Keratinocyte (primary cell): ENCODE results near the gene SULT2B1. TPM values are rescaled to one million over a fixed set of nuclear protein-coding genes. Genes with fewer than 3 reads are reported as not detected.
"Not testable (repeated sequence)": the region's sequence is repeated elsewhere in the genome, so short reads cannot be mapped to it uniquely, and the experiment has no call there.

Experiments used
- DNase-seq: peaks from one replicate; pipeline ENCODE4 v3.0.0-alpha.2; 2011; ENCODE audit warnings: low read depth, missing footprints, low spot score
- FAIRE-seq: peaks from 2 replicates; lab custom pipeline; 2011; peaks lifted over from hg19 to GRCh38; lab: Jason Lieb, UNC
- H2AFZ ChIP-seq: 2 replicates; pipeline ENCODE4 v1.6.0; 2012; ENCODE audit warnings: low read length, control low read depth, inconsistent platforms; ENCODE audit not compliant: control insufficient read depth
- H3K27ac ChIP-seq: 2 replicates; pipeline ENCODE4 v1.5.1; 2011; ENCODE audit warnings: low read length; ENCODE audit not compliant: control insufficient read depth, insufficient read depth
- H3K27me3 ChIP-seq: 3 replicates; pipeline ENCODE4 v1.6.0; 2011; ENCODE audit warnings: low read length; ENCODE audit not compliant: control insufficient read depth, insufficient read depth; ENCODE audit errors: extremely low read depth
- H3K36me3 ChIP-seq, 2 experiments: 2 replicates in 1 of 2; 3 replicates in 1 of 2; pipeline ENCODE4 v1.5.1; 2011; ENCODE audit warnings: low read length in 2 of 2, mild to moderate bottlenecking in 1 of 2; ENCODE audit not compliant: control insufficient read depth in 2 of 2, insufficient read depth in 2 of 2; ENCODE audit errors: extremely low read depth in 1 of 2
- H3K4me1 ChIP-seq: 3 replicates; pipeline ENCODE4 v1.5.1; 2011; ENCODE audit warnings: low read length; ENCODE audit not compliant: control insufficient read depth, insufficient read depth; ENCODE audit errors: extremely low read depth
- H3K4me2 ChIP-seq: 3 replicates; pipeline ENCODE4 v1.6.0; 2011; ENCODE audit warnings: low read depth, low read length; ENCODE audit not compliant: control insufficient read depth, insufficient read depth; ENCODE audit errors: extremely low read depth
- H3K4me3 ChIP-seq, 3 experiments: fragments of 200-600 bp in 1 of 3; sonication (generic) in 1 of 3; 2 replicates in 2 of 3; 3 replicates in 1 of 3; pipeline ENCODE4 v1.5.1; 2011 to 2016; ENCODE audit warnings: low read length in 3 of 3, mild to moderate bottlenecking in 3 of 3, control low read depth in 2 of 3, inconsistent platforms in 1 of 3, low read depth in 1 of 3, mixed read lengths in 1 of 3, mixed run types in 1 of 3, moderate library complexity in 1 of 3; ENCODE audit not compliant: control insufficient read depth in 2 of 3, insufficient read depth in 2 of 3; ENCODE audit errors: extremely low read depth in 1 of 3
- H3K79me2 ChIP-seq: 2 replicates; pipeline ENCODE4 v1.6.0; 2012; ENCODE audit warnings: low read length; ENCODE audit not compliant: control insufficient read depth, insufficient read depth
- H3K9ac ChIP-seq: 3 replicates; pipeline ENCODE4 v1.6.0; 2011; ENCODE audit warnings: low read length; ENCODE audit not compliant: control insufficient read depth, insufficient read depth; ENCODE audit errors: extremely low read depth
- H3K9me1 ChIP-seq: 3 replicates; pipeline ENCODE4 v1.6.0; 2011; ENCODE audit warnings: low read length; ENCODE audit not compliant: control insufficient read depth, insufficient read depth; ENCODE audit errors: extremely low read depth
- H3K9me3 ChIP-seq: 2 replicates; pipeline ENCODE4 v1.5.1; 2012; ENCODE audit warnings: low read depth, low read length; ENCODE audit not compliant: control insufficient read depth
- H4K20me1 ChIP-seq: 3 replicates; pipeline ENCODE4 v1.6.0; 2011; ENCODE audit warnings: low read length; ENCODE audit not compliant: control insufficient read depth, insufficient read depth; ENCODE audit errors: extremely low read depth
- EZH2 ChIP-seq: IDR thresholded peaks from one replicate; pipeline ENCODE4 v1.6.1; 2012; ENCODE audit warnings: inconsistent platforms, mild to moderate bottlenecking, low read length, moderate library complexity
- dilution Hi-C: fragments of 300-500 bp; cut with MboI; formaldehyde crosslinking; loops from one replicate; pipeline ENCODE4 v1.7.0; 2020; ENCODE audit warnings: low sequenced_read_pairs; ENCODE audit not compliant: extremely low pct_ligation_motif_present
- polyA plus RNA-seq, 5 experiments: library from polyadenylated mRNA; depleted of rRNA in 3 of 5; stranded (reverse) in 3 of 5; stranded (forward) in 1 of 5; unstranded in 1 of 5; fragments of >200 nt; gene quantifications; 1 replicate in 1 of 5; 2 replicates in 3 of 5; 3 replicates in 1 of 5; pipeline versions ENCODE4 v1.2.1 to v1.2.3, GENCODE V29; 2011 to 2012; ENCODE audit warnings: missing spikeins in 2 of 5, low read depth in 1 of 5, low replicate concordance in 1 of 5
- TF ChIP-seq, protein P1 (sequence below), 3 experiments: IDR thresholded peaks in 1 of 3; conservative IDR thresholded peaks in 1 of 3; optimal IDR thresholded peaks in 1 of 3; 2 replicates in 2 of 3; 3 replicates in 1 of 3; pipeline versions ENCODE3 to v1.5.1; 2011; ENCODE audit warnings: low read length in 3 of 3, mild to moderate bottlenecking in 3 of 3, moderate library complexity in 2 of 3, control low read depth in 1 of 3, inconsistent platforms in 1 of 3; ENCODE audit not compliant: insufficient read depth in 2 of 3; ENCODE audit errors: extremely low read depth in 1 of 3

SULT2B1 gene
- polyA plus RNA-seq, 1 donor (not counting 4 experiments of a cell fraction or from before 2014, with no cell fraction given), result 6.0 TPM

DNA sequence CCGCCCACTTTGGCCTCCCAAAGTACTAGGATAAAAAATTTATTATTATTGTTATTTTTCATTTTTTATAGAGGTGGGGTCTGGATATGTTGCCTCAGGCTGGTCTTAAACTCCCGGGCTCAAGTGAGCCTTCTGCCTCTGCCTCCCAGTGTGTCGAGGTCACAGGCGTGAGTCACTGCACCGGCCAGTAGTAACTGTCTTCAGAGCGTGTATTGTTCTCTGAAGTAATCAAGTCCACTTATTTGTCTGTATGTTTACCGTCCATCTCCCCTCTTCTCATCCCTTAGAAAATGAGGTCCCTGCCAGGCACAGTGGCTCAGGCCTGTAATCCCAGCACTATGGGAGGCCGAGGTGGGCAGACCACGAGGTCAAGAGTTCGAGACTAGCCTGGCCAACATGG, 18.2 kb upstream of the SULT2B1 start:
- Histone ChIP-seq H3K27me3 (no peaks in the 10 kb centered on the region), H3K36me3 (no peaks in the 10 kb centered on the region), H3K79me2 (no peaks in the 10 kb centered on the region), H4K20me1 (no peaks in the 10 kb centered on the region), H3K9ac (no peak overlapping the region), H3K27ac (no peak overlapping the region), H3K4me3 (no peak overlapping the region), H3K4me1 (no peaks in the 10 kb centered on the region), H3K4me2 (no peak overlapping the region), H2AFZ (no peak overlapping the region), H3K9me1 (no peaks in the 10 kb centered on the region), H3K9me3 (no peaks in the 10 kb centered on the region)
- FAIRE-seq (no peak), DNase-seq (no peak)
- dilution Hi-C loops, result no loop called here
- TF ChIP-seq EZH2, result no peak
- TF ChIP-seq, protein P1, sequence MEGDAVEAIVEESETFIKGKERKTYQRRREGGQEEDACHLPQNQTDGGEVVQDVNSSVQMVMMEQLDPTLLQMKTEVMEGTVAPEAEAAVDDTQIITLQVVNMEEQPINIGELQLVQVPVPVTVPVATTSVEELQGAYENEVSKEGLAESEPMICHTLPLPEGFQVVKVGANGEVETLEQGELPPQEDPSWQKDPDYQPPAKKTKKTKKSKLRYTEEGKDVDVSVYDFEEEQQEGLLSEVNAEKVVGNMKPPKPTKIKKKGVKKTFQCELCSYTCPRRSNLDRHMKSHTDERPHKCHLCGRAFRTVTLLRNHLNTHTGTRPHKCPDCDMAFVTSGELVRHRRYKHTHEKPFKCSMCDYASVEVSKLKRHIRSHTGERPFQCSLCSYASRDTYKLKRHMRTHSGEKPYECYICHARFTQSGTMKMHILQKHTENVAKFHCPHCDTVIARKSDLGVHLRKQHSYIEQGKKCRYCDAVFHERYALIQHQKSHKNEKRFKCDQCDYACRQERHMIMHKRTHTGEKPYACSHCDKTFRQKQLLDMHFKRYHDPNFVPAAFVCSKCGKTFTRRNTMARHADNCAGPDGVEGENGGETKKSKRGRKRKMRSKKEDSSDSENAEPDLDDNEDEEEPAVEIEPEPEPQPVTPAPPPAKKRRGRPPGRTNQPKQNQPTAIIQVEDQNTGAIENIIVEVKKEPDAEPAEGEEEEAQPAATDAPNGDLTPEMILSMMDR (optimal IDR thresholded peaks at IDR 0.05 in 1 of 3, IDR thresholded peaks at IDR 0.05 in 1 of 3, conservative IDR thresholded peaks at IDR 0.05 in 1 of 3; ENCODE audit: extremely low read depth in 1 of 3, insufficient read depth in 2 of 3, low read length in 3 of 3), result no peak

DNA sequence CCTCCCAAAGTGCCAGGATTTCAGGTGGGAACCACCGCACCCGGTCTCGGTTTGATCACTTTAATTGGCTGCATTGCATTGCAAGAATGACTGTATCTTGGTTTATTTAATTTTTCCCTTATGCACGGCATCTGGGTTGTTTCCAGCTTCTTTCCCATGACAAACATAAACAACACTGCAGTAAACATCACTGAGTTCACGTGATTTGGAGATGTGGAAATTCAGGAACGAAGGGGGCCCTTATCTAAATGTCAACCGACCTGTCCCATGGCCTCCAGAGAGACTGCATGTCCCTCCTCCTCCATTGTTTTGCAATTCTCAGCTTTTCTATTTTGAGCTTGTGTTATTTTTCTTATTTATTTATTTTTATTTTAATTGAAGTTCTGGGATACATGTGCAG, 14.4 kb upstream of the SULT2B1 start:
- dilution Hi-C loops, result no loop called here
- H3K9ac ChIP-seq, result no peak overlapping the region
- no peaks in the 10 kb centered on the region for H3K9me3 ChIP-seq
- H4K20me1 ChIP-seq, result no peaks in the 10 kb centered on the region
- H3K4me3 ChIP-seq, result no peak overlapping the region
- H2AFZ ChIP-seq, result no peak overlapping the region
- no peak for FAIRE-seq
- no peak overlapping the region for H3K4me2 ChIP-seq
- no peaks in the 10 kb centered on the region for H3K79me2 ChIP-seq
- H3K27ac ChIP-seq, result no peak overlapping the region
- TF ChIP-seq EZH2, result no peak
- TF ChIP-seq, protein P1 (optimal IDR thresholded peaks at IDR 0.05 in 1 of 3, IDR thresholded peaks at IDR 0.05 in 1 of 3, conservative IDR thresholded peaks at IDR 0.05 in 1 of 3; ENCODE audit: extremely low read depth in 1 of 3, insufficient read depth in 2 of 3, low read length in 3 of 3), result no peak
- peaks cover 2% of the 10 kb centered on the region for H3K4me1 ChIP-seq
- no peak for DNase-seq
- H3K9me1 ChIP-seq, result no peaks in the 10 kb centered on the region
- no peaks in the 10 kb centered on the region for H3K36me3 ChIP-seq
- H3K27me3 ChIP-seq, result no peaks in the 10 kb centered on the region

DNA sequence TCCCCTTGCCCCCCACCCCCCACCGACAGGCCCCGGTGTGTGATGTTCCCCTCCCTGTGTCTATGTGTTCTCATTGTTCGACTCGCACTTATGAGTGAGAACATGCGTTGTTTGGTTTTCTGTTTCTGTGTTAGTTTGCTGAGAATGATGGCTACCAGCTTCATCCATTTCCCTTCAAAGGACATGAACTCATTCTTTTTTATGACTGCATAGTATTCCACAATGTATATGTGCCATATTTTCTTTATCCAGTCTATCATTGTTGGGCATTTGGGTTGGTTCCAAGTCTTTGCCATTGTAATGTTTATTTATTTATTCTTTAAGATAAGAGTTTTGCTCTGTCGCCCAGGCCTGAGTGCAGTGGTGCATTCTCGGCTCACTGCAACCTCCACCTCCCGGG, 13.9 kb upstream of the SULT2B1 start:
- dilution Hi-C loops, H4K20me1 ChIP-seq, H3K4me1 ChIP-seq, H3K9me1 ChIP-seq, H2AFZ ChIP-seq, H3K27me3 ChIP-seq, H3K9me3 ChIP-seq, H3K27ac ChIP-seq, DNase-seq, FAIRE-seq, H3K4me3 ChIP-seq, H3K79me2 ChIP-seq, H3K36me3 ChIP-seq, H3K4me2 ChIP-seq, H3K9ac ChIP-seq: not testable (repeated sequence)
